Liver (tissue), 9 donors: ENCODE measurements around the gene WNT3A. TPM values are rescaled to one million over a fixed set of nuclear protein-coding genes. Genes with fewer than 3 reads are reported as not detected.

Source experiments
- DNase-seq: peaks from one replicate; pipeline ENCODE4 v3.0.0-alpha.2; 2017; ENCODE audit warnings: low spot score
- H3K27ac ChIP-seq, 2 donors: one replicate each; pipeline ENCODE4 v1.7.0; 2013; ENCODE audit warnings: inconsistent platforms in 2 of 2, low read length in 2 of 2, control low read depth in 1 of 2, low read depth in 1 of 2, mild to moderate bottlenecking in 1 of 2
- H3K27me3 ChIP-seq, 4 donors: one replicate each; pipeline versions ENCODE4 v1.6.1 to v1.7.0; 2013; ENCODE audit warnings: low read length in 3 of 4, inconsistent platforms in 1 of 4, mild to moderate bottlenecking in 1 of 4, moderate library complexity in 1 of 4; ENCODE audit not compliant: control insufficient read depth in 4 of 4, insufficient read depth in 4 of 4
- H3K36me3 ChIP-seq, 4 donors: one replicate each; pipeline versions ENCODE4 v1.6.1 to v1.7.0; 2013; ENCODE audit warnings: low read length in 3 of 4, mild to moderate bottlenecking in 3 of 4, low read depth in 1 of 4, moderate library complexity in 1 of 4; ENCODE audit not compliant: control insufficient read depth in 4 of 4, insufficient read depth in 3 of 4
- H3K4me1 ChIP-seq, 4 donors: one replicate each; pipeline versions ENCODE4 v1.6.1 to v1.7.0; 2013; ENCODE audit warnings: low read length in 3 of 4, mild to moderate bottlenecking in 3 of 4, moderate library complexity in 1 of 4; ENCODE audit not compliant: control insufficient read depth in 4 of 4, insufficient read depth in 4 of 4
- H3K4me3 ChIP-seq, 3 donors: one replicate each; pipeline versions ENCODE4 v1.6.1 to v1.7.0; 2013; ENCODE audit warnings: low read length in 3 of 3, control low read depth in 1 of 3, low read depth in 1 of 3, mild to moderate bottlenecking in 1 of 3
- H3K9ac ChIP-seq, 2 donors: one replicate each; pipeline ENCODE4 v1.7.0; 2013; ENCODE audit warnings: low read length in 2 of 2, mild to moderate bottlenecking in 2 of 2, moderate library complexity in 2 of 2, control low read depth in 1 of 2, low read depth in 1 of 2
- H3K9me3 ChIP-seq, 4 donors: one replicate each; pipeline versions ENCODE4 v1.6.1 to v1.7.0; 2013; ENCODE audit warnings: low read length in 3 of 4; ENCODE audit not compliant: control insufficient read depth in 4 of 4
- ATF3 ChIP-seq: IDR thresholded peaks from 2 replicates; pipeline ENCODE4 v1.6.1; 2016; ENCODE audit warnings: antibody characterized with exemption
- CTCF ChIP-seq: fragments of 150-350 bp; IDR thresholded peaks from 2 replicates; pipeline ENCODE4 v1.5.1; 2017; ENCODE audit warnings: improper control_type of control experiment, low read depth, low read length; ENCODE audit not compliant: missing input control
- EGR1 ChIP-seq, 2 donors: IDR thresholded peaks; 2 replicates each; pipeline ENCODE4 v1.6.1; 2016 to 2018; ENCODE audit warnings: antibody characterized with exemption in 2 of 2, low read depth in 2 of 2
- FOXA1 ChIP-seq: IDR thresholded peaks from 2 replicates; pipeline ENCODE4 v1.6.1; 2016; ENCODE audit warnings: antibody characterized with exemption
- FOXA2 ChIP-seq: IDR thresholded peaks from 2 replicates; pipeline ENCODE4 v1.6.1; 2016; ENCODE audit warnings: antibody characterized with exemption
- GABPA ChIP-seq, 2 donors: IDR thresholded peaks in 1 of 2; conservative IDR thresholded peaks in 1 of 2; 2 replicates each; pipeline ENCODE4 v1.6.1; 2016; ENCODE audit warnings: antibody characterized with exemption in 2 of 2, mild to moderate bottlenecking in 1 of 2, moderate library complexity in 1 of 2
- HNF4A ChIP-seq, 2 donors: conservative IDR thresholded peaks; 2 replicates each; pipeline ENCODE4 v1.6.1; 2016; ENCODE audit warnings: antibody characterized with exemption in 2 of 2, mild to moderate bottlenecking in 2 of 2
- HNF4G ChIP-seq: IDR thresholded peaks from 2 replicates; pipeline ENCODE4 v1.6.1; 2016; ENCODE audit warnings: antibody characterized with exemption
- JUND ChIP-seq, 2 donors: IDR thresholded peaks; 2 replicates each; pipeline ENCODE4 v1.6.1; 2016; ENCODE audit warnings: antibody characterized with exemption in 2 of 2
- MAX ChIP-seq: IDR thresholded peaks from 2 replicates; pipeline ENCODE4 v1.6.1; 2016; ENCODE audit warnings: antibody characterized with exemption
- NR2F2 ChIP-seq: IDR thresholded peaks from 2 replicates; pipeline ENCODE4 v1.6.1; 2016; ENCODE audit warnings: antibody characterized with exemption
- RAD21 ChIP-seq, 2 donors: IDR thresholded peaks; 2 replicates each; pipeline ENCODE4 v1.6.1; 2016; ENCODE audit warnings: antibody characterized with exemption in 2 of 2, mild to moderate bottlenecking in 2 of 2
- REST ChIP-seq: IDR thresholded peaks from 2 replicates; pipeline ENCODE4 v1.6.1; 2016; ENCODE audit warnings: antibody characterized with exemption, mild to moderate bottlenecking
- RXRA ChIP-seq, 2 donors: IDR thresholded peaks; 2 replicates each; pipeline ENCODE4 v1.6.1; 2017 to 2018; ENCODE audit warnings: antibody characterized with exemption in 2 of 2, mild to moderate bottlenecking in 1 of 2
- SP1 ChIP-seq: IDR thresholded peaks from 2 replicates; pipeline ENCODE4 v1.6.1; 2018; ENCODE audit warnings: antibody characterized with exemption, mild to moderate bottlenecking
- TAF1 ChIP-seq: conservative IDR thresholded peaks from 2 replicates; pipeline ENCODE4 v1.6.1; 2016; ENCODE audit warnings: antibody characterized with exemption, mild to moderate bottlenecking
- YY1 ChIP-seq: IDR thresholded peaks from 2 replicates; pipeline ENCODE4 v1.6.1; 2016; ENCODE audit warnings: antibody characterized with exemption, mild to moderate bottlenecking
- ZBTB33 ChIP-seq: IDR thresholded peaks from 2 replicates; pipeline ENCODE4 v1.6.1; 2016; ENCODE audit warnings: antibody characterized with exemption
- WGBS: extraction: QIAGEN DNeasy Blood & Tissue Kit; methylation state at CpG from one replicate; pipeline ENCODE4 v1.1.7; 2013; 5-methylcytosine and 5-hydroxymethylcytosine counted together
- polyA plus RNA-seq, 2 donors: library from polyadenylated mRNA; stranded (reverse) in 1 of 2; unstranded in 1 of 2; fragments of 200-250 nt in 1 of 2; fragments of >200 nt in 1 of 2; fragmentation: Nextera tagmentation in 1 of 2; extraction: Ambion mirVana in 1 of 2; gene quantifications; one replicate each; pipeline versions ENCODE4 v1.2.1 to v1.2.3, GENCODE V29; 2013 to 2015
- total RNA-seq, 2 donors: library from RNA; depleted of rRNA; stranded (reverse); fragments of >200 nt; gene quantifications; one replicate each; pipeline ENCODE4 v1.2.3, GENCODE V29; 2014
- donor health status: healthy.
- donor health status: healthy.
- donor health status: healthy.
- donor health status: healthy.
- donor health status: healthy.

Gene WNT3A
- total and polyA plus RNA-seq, 4 donors, result not detected

- TF ChIP-seq GABPA (IDR thresholded peaks at IDR 0.05 in 1 of 2, conservative IDR thresholded peaks at IDR 0.05 in 1 of 2), result no peak
Measured at GRCh38 chr1:228015276-228016180, 8.7 kb downstream of the WNT3A start (continued).

GRCh38 chr1:228016181-228016510 is 9.3 kb downstream of the WNT3A start:
- DNase-seq, result no peak
- TF ChIP-seq ZBTB33 (no peak), YY1 (no peak), FOXA2 (no peak), ATF3 (no peak), FOXA1 (no peak), JUND (IDR thresholded peaks at IDR 0.05) (no peak), HNF4A (conservative IDR thresholded peaks at IDR 0.05) (no peak), RAD21 (IDR thresholded peaks at IDR 0.05) (no peak), GABPA (IDR thresholded peaks at IDR 0.05 in 1 of 2, conservative IDR thresholded peaks at IDR 0.05 in 1 of 2) (no peak), CTCF (no peak), SP1 (no peak), RXRA (IDR thresholded peaks at IDR 0.05) (no peak), TAF1 (no peak), REST (no peak), NR2F2 (no peak), MAX (no peak), HNF4G (no peak), EGR1 (IDR thresholded peaks at IDR 0.05; ENCODE audit: low read depth in 2 of 2) (no peak)
- Histone ChIP-seq H3K4me3 (no peak overlapping the region), H3K9ac (no peak overlapping the region), H3K27me3 (peaks cover 0 to 4% (median 0%) of the 10 kb centered on the region in 4 donors), H3K36me3 (no peaks in the 10 kb centered on the region), H3K4me1 (no peaks in the 10 kb centered on the region), H3K9me3 (no peaks in the 10 kb centered on the region), H3K27ac (no peak overlapping the region)
- WGBS, result 71% methylated on average over 2 of the region's 2 CpGs
